GM18505 (cell line): ENCODE data around the gene WLS.

Source experiments
- ATAC-seq: cut with Tn5 transposase; IDR thresholded peaks from one replicate; pipeline ENCODE4 v1.9.1; 2021; ENCODE audit not compliant: unreplicated experiment
- POLR2A ChIP-seq: IDR thresholded peaks from 4 replicates; pipeline ENCODE4 v1.6.1; 2011; ENCODE audit warnings: borderline replicate concordance; ENCODE audit not compliant: insufficient read depth, insufficient read length; ENCODE audit errors: extremely low read depth

The WLS gene

DNA sequence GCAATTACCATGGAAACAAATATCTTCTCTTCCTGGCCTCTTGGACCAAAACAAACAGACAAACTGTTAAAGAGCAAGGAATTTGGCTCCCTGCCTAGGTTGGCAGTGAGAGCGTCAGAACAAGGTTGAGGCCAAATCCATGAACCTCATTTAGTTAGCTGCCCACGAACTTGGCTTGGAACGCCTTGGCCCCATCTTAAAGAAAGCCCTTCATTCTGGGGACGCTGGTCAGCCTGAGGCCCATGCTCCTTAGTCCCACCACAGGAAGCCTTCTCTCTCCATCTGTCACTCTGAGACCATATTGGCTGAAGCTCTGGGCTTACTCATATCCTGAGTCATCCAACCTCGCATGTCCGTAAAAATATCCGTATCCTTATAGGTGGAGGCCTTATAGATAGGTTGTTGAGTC lies 119.5 kb downstream of the WLS start:
- no peak for TF ChIP-seq POLR2A
- ATAC-seq = no peak

DNA sequence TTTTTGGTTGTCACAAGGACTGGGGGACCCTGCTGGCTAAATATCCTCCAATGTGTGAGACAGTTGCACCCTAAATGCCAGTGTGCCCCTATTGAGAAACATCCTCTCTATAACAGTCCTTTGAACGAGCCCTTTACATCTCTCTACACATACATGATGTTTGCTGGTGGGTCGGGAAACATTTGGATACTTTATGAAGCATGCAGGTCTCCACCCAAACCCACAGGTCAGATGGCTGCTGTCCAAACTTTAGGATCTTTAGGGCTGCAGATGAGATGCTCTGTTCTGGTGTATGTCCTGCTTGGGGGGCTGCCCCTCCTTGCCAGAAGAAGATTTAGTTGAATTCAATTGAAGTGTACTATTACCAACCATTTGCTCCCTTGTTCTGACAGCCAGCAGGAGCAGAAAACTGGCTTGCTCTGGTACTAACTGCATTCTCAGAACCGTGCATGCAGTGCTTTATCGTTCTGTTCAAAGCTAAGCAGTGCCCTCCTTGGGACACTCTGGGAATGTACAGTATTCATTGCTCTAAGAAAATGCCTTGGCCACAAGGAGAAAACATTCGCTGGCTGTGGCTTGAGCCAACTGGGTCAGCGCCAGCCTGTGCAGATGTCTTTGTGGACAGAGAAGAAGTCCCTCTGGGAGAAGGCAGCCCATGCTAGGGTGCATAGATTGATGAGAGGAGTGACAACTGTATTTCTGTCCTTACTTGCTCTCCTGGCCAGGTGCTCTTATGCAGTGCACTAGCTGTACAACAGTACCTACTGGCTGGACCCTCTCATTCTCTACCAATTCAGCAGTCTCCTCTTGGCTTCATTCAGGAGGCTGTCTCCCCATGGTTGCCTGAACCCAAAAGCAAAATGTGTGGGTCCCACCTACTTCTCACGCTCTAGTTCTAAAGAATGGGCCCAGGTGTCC lies 120.5 kb downstream of the WLS start:
- no peak for TF ChIP-seq POLR2A

DNA sequence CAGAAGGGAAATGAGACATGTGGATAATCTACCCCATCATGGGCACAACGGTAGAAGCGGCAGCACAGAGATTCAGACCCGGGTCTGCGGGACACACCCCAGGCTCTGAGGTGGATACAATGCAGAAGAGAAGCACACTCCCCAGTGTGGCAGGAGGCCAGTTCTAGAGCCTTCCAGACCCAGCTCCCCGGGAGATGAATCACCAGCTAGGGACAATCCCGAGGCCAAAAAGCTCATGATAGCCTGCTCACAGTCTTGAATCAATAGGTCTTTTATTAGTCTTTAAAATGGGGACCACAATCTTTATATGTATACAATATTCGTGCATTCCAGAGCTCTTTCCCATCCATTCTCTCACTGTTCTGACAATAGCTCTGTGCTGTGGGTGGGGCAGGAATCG lies 124.6 kb downstream of the WLS start:
- TF ChIP-seq POLR2A = no peak
- no peak for ATAC-seq

More for the DNA sequence above, 120.5 kb downstream of the WLS start:
- ATAC-seq = no peak

DNA sequence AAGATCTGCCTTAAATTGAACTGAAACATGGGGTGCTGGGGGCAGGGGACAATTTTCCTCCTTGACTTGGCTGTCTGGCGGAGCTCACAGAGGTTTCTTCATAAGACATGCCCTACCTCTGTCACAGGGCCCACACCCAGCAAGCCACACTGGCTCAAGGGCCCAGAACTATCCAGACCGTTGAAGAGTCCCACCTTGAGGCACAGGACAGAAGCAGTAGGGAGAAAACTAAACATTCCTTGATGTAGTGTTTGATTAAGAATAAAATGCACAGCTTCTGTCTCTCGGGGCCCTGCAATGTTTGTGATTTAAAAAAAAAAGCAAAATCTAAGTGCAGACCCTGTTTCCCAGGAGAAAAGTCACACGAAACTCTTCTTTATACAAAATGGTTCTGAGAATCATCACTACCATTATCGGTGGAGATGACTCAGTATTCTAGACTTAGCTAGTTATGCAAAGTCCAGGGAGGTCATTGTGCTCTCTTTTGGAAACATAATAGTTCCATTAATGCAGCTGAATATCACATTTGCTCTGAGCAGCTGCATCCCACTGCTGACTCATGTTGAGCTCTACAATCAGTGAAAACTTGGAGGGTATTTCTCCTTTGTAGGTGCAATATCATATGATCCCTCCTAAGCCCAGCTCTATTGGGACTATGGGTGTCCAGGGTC lies 128.3 kb downstream of the WLS start:
- no peak for TF ChIP-seq POLR2A
- no peak for ATAC-seq

DNA sequence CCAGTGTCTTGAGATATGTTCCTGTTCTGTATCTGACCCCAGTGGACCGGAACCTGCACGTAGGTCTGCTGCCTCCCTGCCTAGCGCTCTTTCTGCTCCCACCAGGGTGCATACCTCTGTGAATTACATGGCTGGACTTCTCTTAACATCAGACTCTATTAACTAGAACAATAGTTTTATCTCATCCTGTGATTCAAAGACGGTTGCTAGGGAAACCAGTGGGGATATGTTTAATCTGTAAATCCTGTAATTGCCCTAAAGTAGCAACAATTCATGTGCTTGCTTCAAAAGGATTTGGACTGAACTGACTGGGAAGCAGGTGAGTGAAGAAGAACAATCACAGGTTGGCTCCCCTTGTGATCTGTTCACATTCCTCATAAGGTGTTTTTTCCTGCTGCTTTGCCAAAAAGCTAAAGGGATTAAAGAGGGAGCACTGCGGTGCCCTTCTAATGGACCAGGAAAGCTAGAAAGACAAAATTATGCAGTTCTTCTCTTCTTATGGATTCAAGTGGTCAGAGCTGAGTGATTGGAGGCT lies 129.2 kb downstream of the WLS start:
- ATAC-seq = no peak
- TF ChIP-seq POLR2A = no peak

DNA sequence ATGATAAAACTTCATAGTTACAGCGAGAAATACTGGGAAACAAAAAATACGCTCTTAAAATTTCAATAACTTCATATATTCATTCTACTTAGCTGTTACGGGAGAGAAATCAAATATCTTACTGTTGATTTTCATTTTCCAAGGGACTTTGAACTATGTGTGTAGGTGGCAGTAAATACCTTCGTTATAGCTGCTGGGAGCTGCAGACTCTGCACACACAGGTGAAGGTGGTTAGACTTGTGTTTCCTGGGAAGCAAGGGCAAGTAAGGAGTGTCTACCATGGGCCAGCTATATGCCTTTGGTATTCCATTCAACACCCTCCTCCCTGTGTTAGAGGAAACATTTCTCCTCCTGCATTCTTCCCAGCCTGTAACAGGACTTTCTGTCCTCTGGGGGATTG lies 130.5 kb downstream of the WLS start:
- no peak for ATAC-seq
- TF ChIP-seq POLR2A = no peak

DNA sequence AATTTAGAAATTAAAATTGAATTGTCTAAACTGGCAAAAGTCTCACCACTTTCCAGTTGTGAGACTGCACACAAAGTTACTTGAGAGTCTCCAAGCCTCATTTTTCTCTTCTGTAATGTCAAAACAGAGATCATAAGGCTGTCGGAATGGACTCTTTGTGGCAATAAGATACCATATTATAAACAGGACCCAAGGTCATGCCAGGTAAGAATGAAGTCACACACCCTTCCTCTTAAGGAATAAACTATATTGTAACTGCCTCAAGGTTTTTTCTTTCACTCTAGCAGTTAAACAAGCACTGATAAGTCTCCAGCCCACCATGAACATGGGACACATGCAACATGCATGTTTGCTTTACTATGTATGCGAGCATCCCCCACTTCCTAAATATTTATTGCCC lies 131.8 kb downstream of the WLS start:
- ATAC-seq = no peak
- no peak for TF ChIP-seq POLR2A

DNA sequence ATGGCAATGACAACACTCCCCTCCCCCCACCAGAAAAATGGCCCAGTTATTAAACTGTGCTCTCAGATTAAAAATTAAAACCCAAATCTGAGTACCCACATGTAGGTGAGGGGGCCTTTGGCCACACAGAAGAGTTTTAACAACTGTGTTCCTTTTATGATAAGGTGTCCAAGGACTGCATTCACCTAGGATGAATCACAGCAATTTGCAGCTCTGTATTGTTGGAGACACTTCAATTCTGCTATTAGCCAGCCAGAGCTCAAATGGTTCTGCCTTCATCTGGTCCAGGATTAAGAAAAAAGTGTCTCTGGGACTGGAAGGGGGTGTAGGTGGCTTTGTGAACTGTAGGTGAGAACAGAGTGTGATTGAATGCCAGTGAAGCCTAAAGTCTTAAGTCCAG lies 138.6 kb downstream of the WLS start:
- no peak for ATAC-seq
- TF ChIP-seq POLR2A = no peak

DNA sequence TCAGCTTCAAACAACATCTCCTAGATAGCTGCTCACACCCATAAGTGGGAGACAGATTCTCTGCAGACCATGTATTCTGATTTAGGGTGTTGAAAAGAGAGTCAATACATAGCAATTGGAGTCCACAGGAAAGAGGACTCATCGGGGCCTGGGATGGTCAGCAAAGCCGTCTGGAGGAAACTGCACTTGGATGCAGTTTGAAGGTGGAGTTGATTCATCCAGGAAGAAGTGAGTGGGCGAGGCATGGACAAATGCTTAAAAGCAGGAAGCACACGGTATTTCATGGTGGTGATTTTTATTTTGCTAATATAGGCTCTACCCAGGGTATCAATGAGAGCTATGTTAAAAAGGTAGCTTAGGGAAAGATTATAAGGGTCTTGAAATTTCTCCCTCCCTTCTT lies 145.1 kb downstream of the WLS start:
- no peak for ATAC-seq
- no peak for TF ChIP-seq POLR2A

DNA sequence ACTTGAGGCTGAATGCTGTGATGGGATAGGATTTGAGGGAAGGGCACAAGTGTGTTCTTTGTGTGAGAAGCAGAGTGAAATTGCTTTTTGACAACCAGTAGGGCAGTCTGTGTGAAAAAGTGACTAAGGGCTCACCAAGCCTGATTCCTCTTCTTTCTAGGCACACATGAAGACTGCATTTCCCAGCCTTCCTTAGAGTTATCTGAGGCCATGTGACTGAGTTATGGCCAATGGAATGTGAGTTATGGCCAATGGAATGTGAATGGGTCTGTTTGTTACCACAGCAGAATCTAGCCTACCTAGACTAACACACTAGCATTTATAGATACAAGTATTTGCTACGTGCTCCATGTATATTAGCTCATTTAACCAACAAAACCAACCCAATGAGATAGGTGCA lies 146.6 kb downstream of the WLS start:
- no peak for TF ChIP-seq POLR2A
- ATAC-seq = no peak

DNA sequence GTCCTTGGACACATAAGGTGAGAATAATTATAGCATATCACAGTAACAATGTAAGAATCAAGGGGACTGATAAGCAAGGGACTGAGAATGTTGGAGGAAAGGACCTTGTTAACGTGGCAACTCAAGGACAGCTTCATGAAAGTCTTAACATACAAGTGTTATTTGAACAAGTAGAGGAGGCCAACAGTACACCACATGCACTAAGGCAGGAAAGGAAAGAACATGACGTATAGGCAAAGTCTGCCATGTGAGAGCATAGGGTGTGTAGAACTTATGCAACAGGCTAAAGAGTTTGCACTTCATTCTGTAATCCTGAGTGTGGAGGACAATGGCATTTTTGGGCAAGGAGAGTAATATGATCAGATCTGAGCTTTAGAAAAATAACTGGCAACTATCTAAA lies 148.6 kb downstream of the WLS start:
- ATAC-seq = no peak
- TF ChIP-seq POLR2A = no peak

DNA sequence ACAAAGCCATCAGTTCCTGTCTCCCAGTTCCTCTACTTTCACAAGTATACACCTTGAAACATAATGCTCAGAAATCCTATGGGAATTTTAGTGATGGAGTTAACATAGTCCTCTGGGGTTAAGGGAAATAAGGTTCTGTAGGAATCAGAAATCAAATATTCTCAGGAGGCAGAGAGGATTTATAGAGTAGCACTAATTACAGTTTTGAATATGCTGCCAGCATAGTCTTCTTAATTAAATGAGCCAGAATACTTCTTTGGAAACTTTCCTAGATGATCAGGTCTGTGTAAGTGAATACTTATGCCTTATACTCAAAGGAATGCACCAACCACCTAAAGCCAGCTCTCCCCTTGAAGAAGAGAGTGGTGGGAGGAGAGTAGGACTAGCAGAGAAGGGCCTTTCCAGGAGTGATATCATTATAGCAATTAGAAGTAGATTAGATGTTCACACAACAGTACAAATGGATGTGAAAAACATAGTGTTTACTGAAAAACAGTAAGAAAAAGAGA lies 150.5 kb downstream of the WLS start:
- no peak for TF ChIP-seq POLR2A
- no peak for ATAC-seq

DNA sequence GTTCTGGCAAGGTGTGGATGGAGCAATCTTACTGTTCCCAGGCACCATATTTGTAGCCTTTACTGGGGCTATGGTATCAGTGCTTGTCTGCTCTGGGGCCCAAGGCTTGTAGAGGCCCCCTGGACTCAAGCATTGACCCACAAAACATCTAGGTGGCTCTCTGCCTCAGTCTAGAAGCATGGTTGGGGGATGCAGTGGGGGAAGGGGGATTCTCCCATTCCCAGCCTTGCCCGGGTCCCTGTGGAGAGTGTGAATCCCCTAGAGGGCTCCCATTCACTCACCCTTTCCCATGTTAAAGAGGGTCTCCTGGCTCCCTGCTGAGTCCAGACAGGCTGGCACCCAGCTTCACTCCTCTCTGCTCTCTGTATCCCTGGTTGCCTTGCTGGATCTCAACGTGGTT lies 153.7 kb downstream of the WLS start:
- no peak for ATAC-seq

More for the DNA sequence above, 153.7 kb downstream of the WLS start:
- TF ChIP-seq POLR2A = no peak
